ENCODE data around the gene S100A9. TPM values are rescaled to one million over a fixed set of nuclear protein-coding genes. Genes with fewer than 3 reads are reported as not detected.

Gene S100A9
- total RNA-seq, 2 experiments from 2014 or later: not detected

- H3K27ac Mint-ChIP-seq: no peak overlapping the region
- intact Hi-C loops (cut with micrococcal nuclease): no loop called here
- H3K27me3 Mint-ChIP-seq: peaks cover 11% of the 10 kb centered on the region
- no peaks in the 10 kb centered on the region for H3K36me3 Mint-ChIP-seq (ENCODE audit: low read depth)
- ATAC-seq: no peak
- ChIA-PET POLR2A (no interaction called here), CTCF (interaction anchor here (1.0 to 2.1 kb wide), 4 partner anchors 10 to 130 kb away, joined by 3 to 6 read pairs (median 5); no protein-coding TSS in a partner anchor)
- no peaks in the 10 kb centered on the region for H3K9me3 Mint-ChIP-seq
- no peaks in the 10 kb centered on the region for H3K4me1 Mint-ChIP-seq (ENCODE audit: low read depth)
- no peak for DNase-seq
- H3K4me3 Mint-ChIP-seq: no peak overlapping the region
- TF ChIP-seq CTCF (IDR thresholded peaks at IDR 0.05): no peak
Measured at GRCh38 chr1:153364766-153365666, 7.4 kb downstream of the S100A9 start.

GRCh38 chr1:153365696-153366095, 8.0 kb downstream of the S100A9 start:
- TF ChIP-seq CTCF (IDR thresholded peaks at IDR 0.05): no peak
- ATAC-seq: no peak
- Mint-ChIP-seq H3K4me3 (no peak overlapping the region), H3K4me1 (ENCODE audit: low read depth) (no peaks in the 10 kb centered on the region), H3K36me3 (ENCODE audit: low read depth) (no peaks in the 10 kb centered on the region), H3K27ac (no peak overlapping the region), H3K9me3 (no peaks in the 10 kb centered on the region), H3K27me3 (peaks cover 11% of the 10 kb centered on the region)
- no peak for DNase-seq
- CTCF ChIA-PET: no interaction called here
- POLR2A ChIA-PET: no interaction called here
- intact Hi-C loops (cut with micrococcal nuclease): no loop called here

GRCh38 chr1:153366261-153366660, 8.6 kb downstream of the S100A9 start:
- H3K4me1 Mint-ChIP-seq (ENCODE audit: low read depth): no peaks in the 10 kb centered on the region
- peaks cover 11% of the 10 kb centered on the region for H3K27me3 Mint-ChIP-seq
- no peaks in the 10 kb centered on the region for H3K9me3 Mint-ChIP-seq
- no peaks in the 10 kb centered on the region for H3K36me3 Mint-ChIP-seq (ENCODE audit: low read depth)
- ChIA-PET POLR2A (no interaction called here), CTCF (no interaction called here)
- no peak overlapping the region for H3K4me3 Mint-ChIP-seq
- intact Hi-C loops (cut with micrococcal nuclease): no loop called here
- H3K27ac Mint-ChIP-seq: no peak overlapping the region
- no peak for TF ChIP-seq CTCF (IDR thresholded peaks at IDR 0.05)
- DNase-seq (no peak), ATAC-seq (no peak)

- no peaks in the 10 kb centered on the region for H3K36me3 Mint-ChIP-seq (ENCODE audit: low read depth)
- intact Hi-C loops (cut with micrococcal nuclease): no loop called here
- no peak for TF ChIP-seq CTCF (IDR thresholded peaks at IDR 0.05)
- no peaks in the 10 kb centered on the region for H3K9me3 Mint-ChIP-seq
- no peak overlapping the region for H3K4me3 Mint-ChIP-seq
- ATAC-seq (no peak), DNase-seq (no peak)
- H3K27ac Mint-ChIP-seq: no peak overlapping the region
- POLR2A ChIA-PET: no interaction called here
- H3K27me3 Mint-ChIP-seq: peaks cover 11% of the 10 kb centered on the region
- H3K4me1 Mint-ChIP-seq (ENCODE audit: low read depth): no peaks in the 10 kb centered on the region
- CTCF ChIA-PET: no interaction called here
Measured at GRCh38 chr1:153367090-153367489, 9.4 kb downstream of the S100A9 start.

GRCh38 chr1:153368495-153368894, 10.8 kb downstream of the S100A9 start:
- no peaks in the 10 kb centered on the region for H3K36me3 Mint-ChIP-seq (ENCODE audit: low read depth)
- ChIA-PET CTCF (no interaction called here), POLR2A (no interaction called here)
- no peak for ATAC-seq
- H3K9me3 Mint-ChIP-seq: no peaks in the 10 kb centered on the region
- H3K27ac Mint-ChIP-seq: no peak overlapping the region
- intact Hi-C loops (cut with micrococcal nuclease): no loop called here
- H3K27me3 Mint-ChIP-seq: peaks cover 9% of the 10 kb centered on the region
- no peak overlapping the region for H3K4me3 Mint-ChIP-seq
- no peak for DNase-seq
- no peaks in the 10 kb centered on the region for H3K4me1 Mint-ChIP-seq (ENCODE audit: low read depth)
- TF ChIP-seq CTCF (IDR thresholded peaks at IDR 0.05): no peak
